Brain microvascular endothelial cell (primary cell): Measurements from ENCODE around the gene TRAP1.

ENCODE experiments used
- DNase-seq: peaks from one replicate; pipeline ENCODE4 v3.0.0-alpha.2; 2020
- H3K27ac ChIP-seq: fragments of 250-450 bp; sonication (Bioruptor Pico); 2 replicates; pipeline ENCODE4 v1.5.1; 2020; ENCODE audit warnings: mild to moderate bottlenecking, moderate library complexity
- H3K27me3 ChIP-seq: fragments of 250-450 bp; sonication (Bioruptor Pico); replicated peaks from 2 replicates; pipeline ENCODE4 v1.5.1; 2020; ENCODE audit warnings: mild to moderate bottlenecking
- H3K36me3 ChIP-seq: fragments of 250-450 bp; sonication (Bioruptor Pico); replicated peaks from 2 replicates; pipeline ENCODE4 v1.5.1; 2020; ENCODE audit warnings: mild to moderate bottlenecking
- H3K4me3 ChIP-seq: 2 replicates; pipeline ENCODE4 v1.5.1; 2011; ENCODE audit warnings: low read depth, mild to moderate bottlenecking, control low read depth, low read length, moderate library complexity
- in situ Hi-C: cut with HindIII; loops from 2 replicates; pipeline ENCODE4 v1.10.0; 2017; ENCODE audit warnings: low sequenced_read_pairs, low pct_ligation_motif_present
- TF ChIP-seq, protein P1 (sequence below): IDR thresholded peaks from 2 replicates; pipeline ENCODE4 v1.5.1; 2011; ENCODE audit warnings: low read depth, mild to moderate bottlenecking, moderate library complexity, low read length, control low read depth, inconsistent platforms; ENCODE audit errors: missing control alignments

Gene TRAP1

GRCh38 chr16:3673201-3673600 is 44.1 kb downstream of the TRAP1 start:
- Histone ChIP-seq H3K27ac (no peak overlapping the region), H3K27me3 (no peaks in the 10 kb centered on the region), H3K36me3 (peaks cover 46% of the 10 kb centered on the region), H3K4me3 (no peak overlapping the region)
- in situ Hi-C loops = no loop called here
- TF ChIP-seq, protein P1, sequence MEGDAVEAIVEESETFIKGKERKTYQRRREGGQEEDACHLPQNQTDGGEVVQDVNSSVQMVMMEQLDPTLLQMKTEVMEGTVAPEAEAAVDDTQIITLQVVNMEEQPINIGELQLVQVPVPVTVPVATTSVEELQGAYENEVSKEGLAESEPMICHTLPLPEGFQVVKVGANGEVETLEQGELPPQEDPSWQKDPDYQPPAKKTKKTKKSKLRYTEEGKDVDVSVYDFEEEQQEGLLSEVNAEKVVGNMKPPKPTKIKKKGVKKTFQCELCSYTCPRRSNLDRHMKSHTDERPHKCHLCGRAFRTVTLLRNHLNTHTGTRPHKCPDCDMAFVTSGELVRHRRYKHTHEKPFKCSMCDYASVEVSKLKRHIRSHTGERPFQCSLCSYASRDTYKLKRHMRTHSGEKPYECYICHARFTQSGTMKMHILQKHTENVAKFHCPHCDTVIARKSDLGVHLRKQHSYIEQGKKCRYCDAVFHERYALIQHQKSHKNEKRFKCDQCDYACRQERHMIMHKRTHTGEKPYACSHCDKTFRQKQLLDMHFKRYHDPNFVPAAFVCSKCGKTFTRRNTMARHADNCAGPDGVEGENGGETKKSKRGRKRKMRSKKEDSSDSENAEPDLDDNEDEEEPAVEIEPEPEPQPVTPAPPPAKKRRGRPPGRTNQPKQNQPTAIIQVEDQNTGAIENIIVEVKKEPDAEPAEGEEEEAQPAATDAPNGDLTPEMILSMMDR = no peak
- DNase-seq = no peak

DNA sequence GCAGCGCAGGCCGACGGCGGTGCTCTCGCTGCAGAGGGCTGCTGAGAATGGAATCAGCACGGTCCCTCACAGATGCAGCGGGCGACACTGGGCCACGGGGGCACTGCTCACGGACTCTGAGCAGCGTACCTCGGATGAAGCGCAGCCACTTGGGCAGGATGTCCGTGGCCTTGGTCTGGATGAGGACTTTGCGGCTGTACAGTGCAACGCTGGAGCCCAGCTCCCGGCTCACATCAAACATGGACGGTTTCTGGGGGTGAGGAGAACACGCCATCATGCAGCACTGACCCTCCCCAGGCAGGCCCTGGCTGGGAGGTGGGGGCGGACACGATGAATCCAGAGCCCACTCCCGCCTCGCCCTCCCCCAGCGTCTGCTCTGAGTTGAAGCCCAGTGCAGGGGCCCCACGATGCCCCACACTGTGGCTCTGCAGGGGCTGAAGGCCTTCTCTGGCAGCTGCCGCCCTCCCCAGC is 44.7 kb downstream of the TRAP1 start:
- in situ Hi-C loops = no loop called here
- no peak overlapping the region for H3K27ac ChIP-seq
- no peaks in the 10 kb centered on the region for H3K27me3 ChIP-seq
- no peak overlapping the region for H3K4me3 ChIP-seq
- TF ChIP-seq, protein P1 = no peak
- H3K36me3 ChIP-seq = peaks cover 40% of the 10 kb centered on the region
- no peak for DNase-seq

GRCh38 chr16:3671424-3671823 is 45.9 kb downstream of the TRAP1 start:
- Histone ChIP-seq H3K36me3 (peaks cover 34% of the 10 kb centered on the region), H3K4me3 (no peak overlapping the region), H3K27ac (no peak overlapping the region), H3K27me3 (no peaks in the 10 kb centered on the region)
- DNase-seq = no peak
- TF ChIP-seq, protein P1 = no peak
- in situ Hi-C loops = no loop called here

DNA sequence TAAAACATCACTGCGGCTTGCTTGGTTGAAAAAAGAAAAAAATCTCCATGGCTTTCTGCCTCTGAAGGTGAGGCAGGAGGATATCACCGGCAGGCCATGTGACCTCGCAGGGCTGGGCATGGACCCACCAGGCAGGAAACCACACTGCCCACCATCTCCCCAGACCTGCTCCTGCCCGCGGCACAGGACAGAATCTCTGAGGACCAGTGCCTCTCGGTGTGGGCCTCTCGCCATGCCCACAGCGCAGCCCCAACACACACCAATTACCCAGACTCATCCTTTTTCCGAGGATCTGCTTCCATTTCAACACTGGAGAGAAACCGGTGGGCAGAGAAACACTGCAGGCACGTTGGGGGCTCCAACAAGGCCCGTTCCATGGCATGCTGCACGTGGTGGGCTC is 46.6 kb downstream of the TRAP1 start:
- Histone ChIP-seq H3K36me3 (peaks cover 31% of the 10 kb centered on the region), H3K27me3 (no peaks in the 10 kb centered on the region), H3K27ac (no peak overlapping the region), H3K4me3 (no peak overlapping the region)
- DNase-seq = no peak
- in situ Hi-C loops = no loop called here
- TF ChIP-seq, protein P1 = no peak

GRCh38 chr16:3669082-3669481 is 48.2 kb downstream of the TRAP1 start:
- TF ChIP-seq, protein P1 = no peak
- in situ Hi-C loops = no loop called here
- H3K36me3 ChIP-seq = peaks cover 15% of the 10 kb centered on the region
- H3K27ac ChIP-seq = no peak overlapping the region
- H3K4me3 ChIP-seq = no peak overlapping the region
- no peaks in the 10 kb centered on the region for H3K27me3 ChIP-seq
- DNase-seq = no peak

DNA sequence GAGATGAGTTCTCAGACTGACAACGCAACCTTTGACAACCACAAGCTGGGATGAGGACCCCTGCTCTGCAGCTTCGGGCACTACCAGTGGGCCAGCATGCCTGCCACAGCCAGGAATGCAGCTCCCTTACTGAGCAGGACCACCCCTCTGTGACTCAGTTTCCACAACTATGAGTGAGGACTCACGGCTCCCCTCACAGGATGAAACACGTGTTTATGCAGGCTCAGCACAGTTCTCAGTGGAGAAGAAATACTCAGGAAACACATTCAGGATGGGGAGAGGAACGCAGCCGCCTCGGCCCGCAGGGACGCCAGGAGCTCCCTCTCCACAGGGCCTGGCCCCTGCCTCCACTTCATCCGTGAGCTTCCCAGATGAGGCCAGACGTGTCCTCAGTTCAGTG is 48.7 kb downstream of the TRAP1 start:
- H3K27me3 ChIP-seq = no peaks in the 10 kb centered on the region
- H3K36me3 ChIP-seq = peaks cover 13% of the 10 kb centered on the region
- no peak overlapping the region for H3K4me3 ChIP-seq
- no peak overlapping the region for H3K27ac ChIP-seq
- in situ Hi-C loops = no loop called here
- no peak for DNase-seq
- TF ChIP-seq, protein P1 = no peak
